ENCODE results near the gene GABBR2. TPM values are rescaled to one million over a fixed set of nuclear protein-coding genes. Genes with fewer than 3 reads are reported as not detected.

The GABBR2 gene
- total RNA-seq, 2 donors from 2014 or later, result 1.2 to 1.3 TPM

DNA sequence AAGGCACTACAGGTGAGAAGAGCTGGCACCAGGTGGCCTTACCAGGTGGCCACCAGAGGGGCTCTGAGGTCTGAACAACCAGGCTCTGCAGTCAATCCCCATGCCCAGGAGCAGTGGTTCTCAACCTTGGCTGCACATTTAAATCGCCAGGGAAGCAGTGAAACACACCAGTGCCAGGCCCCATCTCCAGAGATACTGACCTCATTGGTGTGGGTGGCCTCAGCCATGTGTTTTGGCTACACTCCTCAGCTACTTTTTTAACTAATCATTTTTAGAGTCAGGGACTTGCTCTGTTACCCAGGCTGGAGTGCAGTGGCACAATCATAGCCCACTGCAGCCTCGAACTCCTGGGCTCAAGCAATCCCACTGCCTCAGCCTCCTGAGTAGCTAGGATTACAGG is 56.0 kb downstream of the GABBR2 start:
- Mint-ChIP-seq H3K4me1 (no peaks in the 10 kb centered on the region), H3K27ac (no peak overlapping the region), H3K27me3 (ENCODE audit: insufficient read depth) (no peaks in the 10 kb centered on the region), H3K9me3 (peaks cover 3% of the 10 kb centered on the region), H3K36me3 (ENCODE audit: low read depth) (no peaks in the 10 kb centered on the region), H3K4me3 (no peak overlapping the region)
- H3K27me3 ChIP-seq (ENCODE audit: control insufficient read depth, insufficient read depth, low read length, poor library complexity, severe bottlenecking), result no peaks in the 10 kb centered on the region
- no peak overlapping the region for H3K27ac ChIP-seq (ENCODE audit: low read depth, low read length)
- no peak for DNase-seq
- TF ChIP-seq, protein P1, sequence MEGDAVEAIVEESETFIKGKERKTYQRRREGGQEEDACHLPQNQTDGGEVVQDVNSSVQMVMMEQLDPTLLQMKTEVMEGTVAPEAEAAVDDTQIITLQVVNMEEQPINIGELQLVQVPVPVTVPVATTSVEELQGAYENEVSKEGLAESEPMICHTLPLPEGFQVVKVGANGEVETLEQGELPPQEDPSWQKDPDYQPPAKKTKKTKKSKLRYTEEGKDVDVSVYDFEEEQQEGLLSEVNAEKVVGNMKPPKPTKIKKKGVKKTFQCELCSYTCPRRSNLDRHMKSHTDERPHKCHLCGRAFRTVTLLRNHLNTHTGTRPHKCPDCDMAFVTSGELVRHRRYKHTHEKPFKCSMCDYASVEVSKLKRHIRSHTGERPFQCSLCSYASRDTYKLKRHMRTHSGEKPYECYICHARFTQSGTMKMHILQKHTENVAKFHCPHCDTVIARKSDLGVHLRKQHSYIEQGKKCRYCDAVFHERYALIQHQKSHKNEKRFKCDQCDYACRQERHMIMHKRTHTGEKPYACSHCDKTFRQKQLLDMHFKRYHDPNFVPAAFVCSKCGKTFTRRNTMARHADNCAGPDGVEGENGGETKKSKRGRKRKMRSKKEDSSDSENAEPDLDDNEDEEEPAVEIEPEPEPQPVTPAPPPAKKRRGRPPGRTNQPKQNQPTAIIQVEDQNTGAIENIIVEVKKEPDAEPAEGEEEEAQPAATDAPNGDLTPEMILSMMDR (conservative IDR thresholded peaks at IDR 0.05), result no peak
- WGBS, 2 experiments (ENCODE audit: insufficient coverage in 1 of 2, insufficient read length in 1 of 2), result 88 to 100% methylated on average over 2 of the region's 2 CpGs
- H3K4me1 ChIP-seq (ENCODE audit: control insufficient read depth, insufficient read depth, low read length), result no peaks in the 10 kb centered on the region
- no peaks in the 10 kb centered on the region for H3K36me3 ChIP-seq (ENCODE audit: control insufficient read depth, insufficient read depth, low read length)
- H3K9ac ChIP-seq (ENCODE audit: extremely low read depth, low read length, poor library complexity, severe bottlenecking), result no peak overlapping the region
- no peaks in the 10 kb centered on the region for H3K9me3 ChIP-seq (ENCODE audit: control insufficient read depth, low read length)
- no peak overlapping the region for H3K4me3 ChIP-seq (ENCODE audit: low read length)

DNA sequence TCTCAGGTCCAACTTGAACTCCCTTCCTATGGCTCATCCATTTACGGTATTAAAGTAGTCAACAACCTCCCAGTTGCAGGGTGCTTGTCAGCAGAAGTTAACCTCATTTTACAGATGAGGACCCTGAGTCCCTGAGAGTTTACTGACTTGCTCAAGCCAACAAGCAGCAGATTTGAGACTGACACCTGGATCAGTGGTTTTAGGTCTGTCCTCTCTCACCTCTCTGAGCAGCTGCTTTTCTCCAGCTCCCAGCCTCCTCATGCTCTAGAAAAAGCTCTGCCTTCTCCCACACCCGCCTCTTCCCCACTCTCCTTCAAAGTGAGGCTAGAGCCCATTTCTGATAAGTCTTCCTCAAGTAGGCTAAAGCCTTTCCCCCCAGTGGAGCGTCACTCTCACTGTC is 56.4 kb downstream of the GABBR2 start:
- H3K36me3 Mint-ChIP-seq (ENCODE audit: low read depth), result no peaks in the 10 kb centered on the region
- no peak overlapping the region for H3K27ac Mint-ChIP-seq
- DNase-seq, result no peak
- Histone ChIP-seq H3K9me3 (ENCODE audit: control insufficient read depth, low read length) (no peaks in the 10 kb centered on the region), H3K9ac (ENCODE audit: extremely low read depth, low read length, poor library complexity, severe bottlenecking) (no peak overlapping the region), H3K4me1 (ENCODE audit: control insufficient read depth, insufficient read depth, low read length) (no peaks in the 10 kb centered on the region), H3K4me3 (ENCODE audit: low read length) (no peak overlapping the region), H3K36me3 (ENCODE audit: control insufficient read depth, insufficient read depth, low read length) (no peaks in the 10 kb centered on the region), H3K27ac (ENCODE audit: low read depth, low read length) (no peak overlapping the region), H3K27me3 (ENCODE audit: control insufficient read depth, insufficient read depth, low read length, poor library complexity, severe bottlenecking) (no peaks in the 10 kb centered on the region)
- 88 to 91% methylated on average over 1 to 3 of the region's 3 CpGs for WGBS, 2 experiments (ENCODE audit: insufficient coverage in 1 of 2, insufficient read length in 1 of 2)
- TF ChIP-seq, protein P1 (conservative IDR thresholded peaks at IDR 0.05), result no peak
- no peaks in the 10 kb centered on the region for H3K4me1 Mint-ChIP-seq
- H3K27me3 Mint-ChIP-seq (ENCODE audit: insufficient read depth), result no peaks in the 10 kb centered on the region
- H3K4me3 Mint-ChIP-seq, result no peak overlapping the region
- peaks cover 3% of the 10 kb centered on the region for H3K9me3 Mint-ChIP-seq

DNA sequence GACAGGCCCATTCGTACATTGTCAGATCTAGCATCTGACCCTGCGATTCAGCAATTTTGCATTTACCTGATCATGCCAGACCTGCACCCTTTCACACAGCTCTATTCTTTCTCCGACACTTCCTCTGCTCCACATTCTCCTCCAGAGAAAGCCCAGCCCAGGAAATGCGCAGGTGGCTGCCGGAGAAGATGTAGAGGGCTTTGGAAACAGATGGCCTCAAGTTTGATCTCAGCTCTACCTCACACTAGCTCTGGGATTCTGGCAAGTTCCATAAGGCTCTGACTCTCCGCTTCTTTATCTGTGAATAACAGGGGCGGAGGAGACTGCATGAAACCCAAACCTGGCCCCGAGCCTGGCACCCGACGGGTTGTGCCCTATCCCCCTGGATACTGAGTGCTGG is 61.5 kb downstream of the GABBR2 start:
- no peaks in the 10 kb centered on the region for H3K36me3 ChIP-seq (ENCODE audit: control insufficient read depth, insufficient read depth, low read length)
- no peak overlapping the region for H3K4me3 Mint-ChIP-seq
- no peaks in the 10 kb centered on the region for H3K9me3 Mint-ChIP-seq
- WGBS, 2 experiments (ENCODE audit: insufficient coverage in 1 of 2, insufficient read length in 1 of 2), result 93 to 95% methylated on average over 2 to 10 of the region's 10 CpGs
- no peak overlapping the region for H3K27ac ChIP-seq (ENCODE audit: low read depth, low read length)
- no peaks in the 10 kb centered on the region for H3K27me3 ChIP-seq (ENCODE audit: control insufficient read depth, insufficient read depth, low read length, poor library complexity, severe bottlenecking)
- no peak overlapping the region for H3K9ac ChIP-seq (ENCODE audit: extremely low read depth, low read length, poor library complexity, severe bottlenecking)
- H3K4me3 ChIP-seq (ENCODE audit: low read length), result no peak overlapping the region
- H3K36me3 Mint-ChIP-seq (ENCODE audit: low read depth), result no peaks in the 10 kb centered on the region
- no peak for DNase-seq
- no peaks in the 10 kb centered on the region for H3K9me3 ChIP-seq (ENCODE audit: control insufficient read depth, low read length)
- H3K27ac Mint-ChIP-seq, result no peak overlapping the region
- H3K4me1 Mint-ChIP-seq, result peaks cover 2% of the 10 kb centered on the region
- H3K27me3 Mint-ChIP-seq (ENCODE audit: insufficient read depth), result no peaks in the 10 kb centered on the region
- TF ChIP-seq, protein P1 (conservative IDR thresholded peaks at IDR 0.05), result no peak
- no peaks in the 10 kb centered on the region for H3K4me1 ChIP-seq (ENCODE audit: control insufficient read depth, insufficient read depth, low read length)
